ENCODE results near the gene CX3CL1.
"Not testable (repeated sequence)": the region's sequence is repeated elsewhere in the genome, so short reads cannot be mapped to it uniquely, and the experiment has no call there.

CX3CL1 gene

GRCh38 chr16:57396786-57397185 is 24.5 kb downstream of the CX3CL1 start:
- H3K27me3 ChIP-seq (ENCODE audit: insufficient read depth, poor library complexity, severe bottlenecking) = no peaks in the 10 kb centered on the region
- H3K27ac ChIP-seq (replicated peaks) = no peak overlapping the region
- TF ChIP-seq, protein P1, sequence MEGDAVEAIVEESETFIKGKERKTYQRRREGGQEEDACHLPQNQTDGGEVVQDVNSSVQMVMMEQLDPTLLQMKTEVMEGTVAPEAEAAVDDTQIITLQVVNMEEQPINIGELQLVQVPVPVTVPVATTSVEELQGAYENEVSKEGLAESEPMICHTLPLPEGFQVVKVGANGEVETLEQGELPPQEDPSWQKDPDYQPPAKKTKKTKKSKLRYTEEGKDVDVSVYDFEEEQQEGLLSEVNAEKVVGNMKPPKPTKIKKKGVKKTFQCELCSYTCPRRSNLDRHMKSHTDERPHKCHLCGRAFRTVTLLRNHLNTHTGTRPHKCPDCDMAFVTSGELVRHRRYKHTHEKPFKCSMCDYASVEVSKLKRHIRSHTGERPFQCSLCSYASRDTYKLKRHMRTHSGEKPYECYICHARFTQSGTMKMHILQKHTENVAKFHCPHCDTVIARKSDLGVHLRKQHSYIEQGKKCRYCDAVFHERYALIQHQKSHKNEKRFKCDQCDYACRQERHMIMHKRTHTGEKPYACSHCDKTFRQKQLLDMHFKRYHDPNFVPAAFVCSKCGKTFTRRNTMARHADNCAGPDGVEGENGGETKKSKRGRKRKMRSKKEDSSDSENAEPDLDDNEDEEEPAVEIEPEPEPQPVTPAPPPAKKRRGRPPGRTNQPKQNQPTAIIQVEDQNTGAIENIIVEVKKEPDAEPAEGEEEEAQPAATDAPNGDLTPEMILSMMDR (IDR thresholded peaks at IDR 0.05; ENCODE audit: insufficient read depth, low read length) = no peak
- TF ChIP-seq REST (IDR thresholded peaks at IDR 0.05; ENCODE audit: insufficient replicate concordance, low read depth) (no peak), SPI1 (IDR thresholded peaks at IDR 0.05; ENCODE audit: borderline replicate concordance, low read depth) (no peak)
- DNase-seq (ENCODE audit: low read depth in 1 of 2, low spot score in 1 of 2) = no peak
- no peak overlapping the region for H3K4me3 ChIP-seq (replicated peaks; ENCODE audit: insufficient read depth, low read length)

DNA sequence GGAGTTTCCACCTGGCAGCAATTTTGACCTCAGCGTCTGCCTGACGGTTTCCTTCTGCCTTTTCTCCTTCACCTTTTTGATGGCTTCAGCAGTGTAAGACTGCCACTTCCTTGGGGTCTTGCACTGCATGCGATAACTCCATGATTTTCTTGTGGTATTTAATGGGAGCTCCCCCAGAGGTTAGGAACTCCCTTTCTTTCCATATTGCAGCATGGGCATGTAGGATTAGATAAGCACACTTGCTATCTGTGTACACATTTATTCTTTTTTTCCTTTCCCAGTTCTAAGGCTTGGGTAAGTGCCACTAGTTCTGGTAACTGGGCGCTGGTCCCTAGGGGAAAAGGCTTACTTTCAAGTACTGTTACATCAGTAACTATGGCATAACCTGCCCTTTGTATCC is 25.2 kb downstream of the CX3CL1 start:
- H3K4me3 ChIP-seq (replicated peaks; ENCODE audit: insufficient read depth, low read length); H3K27ac ChIP-seq (replicated peaks); DNase-seq (ENCODE audit: low read depth in 1 of 2, low spot score in 1 of 2); H3K27me3 ChIP-seq (ENCODE audit: insufficient read depth, poor library complexity, severe bottlenecking): not testable (repeated sequence)

DNA sequence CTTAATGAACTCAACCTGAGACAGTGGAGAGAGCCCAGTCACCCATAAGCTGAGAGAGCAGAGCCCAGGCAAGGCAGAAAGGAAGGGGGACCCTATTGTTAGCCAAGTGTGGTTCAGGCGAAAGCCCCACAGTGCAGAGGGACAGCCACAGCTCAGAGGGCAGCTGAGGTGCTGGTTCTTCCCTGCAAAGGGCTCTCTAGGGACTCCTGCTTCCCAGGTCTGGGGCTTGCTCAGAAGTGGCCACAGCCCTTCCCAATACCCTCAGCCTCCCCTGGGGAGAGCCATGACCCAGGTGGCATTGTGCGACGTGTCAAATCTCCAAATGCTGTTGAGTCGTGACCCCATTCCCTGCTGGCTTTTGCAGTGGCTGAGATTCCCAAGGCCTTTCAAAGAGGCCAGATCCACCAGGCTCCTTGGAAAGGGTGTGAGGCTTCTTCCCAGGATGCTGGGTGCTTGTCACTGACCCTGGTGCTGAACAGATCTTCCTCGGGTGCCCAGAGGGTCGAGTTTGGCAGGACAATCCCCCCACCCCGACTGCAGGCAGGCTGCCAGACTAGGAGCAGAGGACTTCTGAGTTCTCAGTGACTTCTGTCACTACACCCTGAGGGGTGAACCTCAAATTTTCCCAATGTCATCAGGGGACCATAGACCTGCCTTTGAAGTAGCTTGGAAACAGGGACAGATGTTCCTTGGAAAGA is 29.8 kb downstream of the CX3CL1 start:
- no peak overlapping the region for H3K4me3 ChIP-seq (replicated peaks; ENCODE audit: insufficient read depth, low read length)
- TF ChIP-seq POLR2AphosphoS5 (IDR thresholded peaks at IDR 0.05; ENCODE audit: low read depth) = no peak
- no peak for TF ChIP-seq SPI1 (IDR thresholded peaks at IDR 0.05; ENCODE audit: borderline replicate concordance, low read depth)
- TF ChIP-seq REST (IDR thresholded peaks at IDR 0.05; ENCODE audit: insufficient replicate concordance, low read depth) = peak; percentile 81
- TF ChIP-seq GABPA (IDR thresholded peaks at IDR 0.05; ENCODE audit: low read depth) = no peak
- TF ChIP-seq, protein P1 (IDR thresholded peaks at IDR 0.05; ENCODE audit: insufficient read depth, low read length) = no peak
- H3K27ac ChIP-seq (replicated peaks) = no peak overlapping the region
- no peaks in the 10 kb centered on the region for H3K27me3 ChIP-seq (ENCODE audit: insufficient read depth, poor library complexity, severe bottlenecking)
- no peak for DNase-seq (ENCODE audit: low read depth in 1 of 2, low spot score in 1 of 2)

DNA sequence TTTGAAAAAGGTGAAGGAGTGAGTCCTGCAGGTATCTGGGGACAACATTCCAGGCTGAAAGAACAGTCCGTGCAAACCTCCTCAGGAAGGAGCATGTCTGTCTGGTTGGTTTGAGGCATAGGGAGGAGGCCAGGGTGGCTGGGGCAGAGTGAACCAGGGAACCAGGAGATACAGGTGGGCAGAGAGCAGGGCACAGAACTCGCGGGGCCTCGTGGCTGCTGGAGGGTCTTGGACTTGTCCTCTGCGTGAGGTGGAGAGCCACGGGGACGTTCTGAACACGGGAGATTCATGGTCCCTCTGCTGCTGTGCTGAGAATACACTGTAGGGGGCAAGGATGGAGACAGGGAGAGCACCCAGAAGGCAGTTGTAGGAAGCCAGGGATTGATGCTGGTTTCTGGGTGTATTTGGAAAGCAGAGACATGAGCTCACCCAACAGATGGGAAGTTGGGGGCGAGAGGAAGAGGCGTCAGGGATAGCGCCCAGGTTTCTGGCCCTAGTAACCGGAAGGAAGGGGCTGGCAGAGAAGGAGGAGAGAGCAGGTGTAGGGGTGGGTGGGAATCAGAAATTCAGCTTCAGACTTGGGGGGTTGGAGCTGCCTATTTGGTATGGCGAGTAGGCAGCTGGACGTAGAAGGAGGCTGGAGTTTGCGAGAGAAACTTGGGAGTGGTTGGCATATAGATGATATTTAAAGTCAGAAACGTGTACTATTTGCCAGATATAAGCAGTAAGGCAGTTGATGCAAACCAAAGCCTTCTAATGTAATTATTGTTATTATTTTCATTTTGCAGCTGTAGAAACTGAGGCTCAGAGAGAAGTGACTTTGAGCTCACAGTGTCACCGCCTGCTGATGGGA is 31.9 kb downstream of the CX3CL1 start, which contains the start of gene CCL17:
Gene CCL17, plus strand, starts transcription at position 803 of the 853 bp plus-strand sequence. CDS start 9,166 bp downstream, outside the sequence.
- TF ChIP-seq SPI1 (IDR thresholded peaks at IDR 0.05; ENCODE audit: borderline replicate concordance, low read depth) (no peak), POLR2AphosphoS5 (IDR thresholded peaks at IDR 0.05; ENCODE audit: low read depth) (no peak)
- TF ChIP-seq, protein P1 (IDR thresholded peaks at IDR 0.05; ENCODE audit: insufficient read depth, low read length) = no peak
- DNase-seq (ENCODE audit: low read depth in 1 of 2, low spot score in 1 of 2) = no peak
- Histone ChIP-seq H3K27ac (replicated peaks) (no peak within 1 kb of the TSS), H3K27me3 (ENCODE audit: insufficient read depth, poor library complexity, severe bottlenecking) (no peaks in the 10 kb centered on the region), H3K4me3 (replicated peaks; ENCODE audit: insufficient read depth, low read length) (no peak within 1 kb of the TSS)
